GM12801 (cell line): ENCODE results near the gene RBM10.

ENCODE experiments used
- CTCF ChIP-seq: IDR thresholded peaks from one replicate; pipeline ENCODE4 v1.5.1; 2011; ENCODE audit warnings: control low read depth; ENCODE audit not compliant: insufficient read length; ENCODE audit errors: extremely low read depth

Gene RBM10

GRCh38 chrX:47235691-47236103 is 90.7 kb downstream of the RBM10 start:
- TF ChIP-seq CTCF = no peak
